HG02885 (cell line): ENCODE results near the gene GPR183.

ENCODE experiments used
- ATAC-seq: cut with Tn5 transposase; IDR thresholded peaks from one replicate; pipeline ENCODE4 v1.9.1; 2021; ENCODE audit warnings: mild to moderate bottlenecking; ENCODE audit not compliant: unreplicated experiment, poor library complexity

GPR183 gene

GRCh38 chr13:99339736-99340397, 32.7 kb upstream of the GPR183 start:
- ATAC-seq, result no peak

DNA sequence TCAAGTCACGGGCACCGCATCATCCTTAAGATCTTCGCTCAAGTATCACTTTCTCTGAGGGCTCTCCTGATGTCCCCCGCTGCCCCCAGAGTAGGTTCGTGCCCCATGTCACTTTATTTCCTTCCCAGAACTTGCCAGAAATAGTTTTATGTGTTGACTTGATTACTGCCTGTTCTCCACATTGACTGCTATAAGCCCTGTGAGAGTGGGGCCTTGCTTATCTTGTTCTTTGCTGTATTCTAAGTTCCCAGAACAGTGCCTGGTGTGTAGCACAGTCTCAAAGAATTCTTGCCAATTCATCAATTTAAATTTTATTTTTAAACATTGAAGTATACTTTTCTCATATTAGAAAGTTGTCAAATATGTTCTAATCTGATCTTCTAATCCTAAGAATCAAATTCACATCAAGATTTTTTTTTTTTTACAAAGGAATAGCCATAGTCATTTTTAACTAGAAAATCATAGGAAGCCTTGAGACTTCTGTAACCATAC, 32.1 kb upstream of the GPR183 start:
- no peak for ATAC-seq

DNA sequence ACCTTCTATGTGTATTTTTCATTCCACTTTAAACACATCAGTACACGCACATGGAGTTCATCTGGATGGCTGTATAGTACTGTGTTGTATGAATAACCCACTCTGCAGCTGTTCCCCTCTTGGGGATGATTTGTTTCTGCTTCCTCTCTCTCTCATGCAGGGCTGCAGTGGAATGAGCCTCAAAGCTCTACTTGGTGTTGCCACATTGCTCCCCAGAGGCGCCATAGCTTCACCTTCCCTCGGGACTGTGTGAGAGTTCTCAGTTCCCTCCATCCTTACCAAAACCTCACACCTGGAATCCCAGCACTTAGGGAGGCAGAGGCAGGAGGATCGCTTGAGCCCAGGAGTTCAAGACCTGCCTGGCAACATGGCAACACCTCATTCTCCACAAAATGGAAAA, 28.4 kb upstream of the GPR183 start:
- peak; percentile 77 for ATAC-seq

GRCh38 chr13:99335087-99335486, 27.9 kb upstream of the GPR183 start:
- no peak for ATAC-seq

- ATAC-seq, result no peak
Observed at GRCh38 chr13:99334221-99334620, 27.0 kb upstream of the GPR183 start.

- ATAC-seq, result no peak
Observed at GRCh38 chr13:99332456-99332855, 25.3 kb upstream of the GPR183 start.

- peak; percentile 84 for ATAC-seq
Observed at GRCh38 chr13:99331881-99332293, 24.7 kb upstream of the GPR183 start.

DNA sequence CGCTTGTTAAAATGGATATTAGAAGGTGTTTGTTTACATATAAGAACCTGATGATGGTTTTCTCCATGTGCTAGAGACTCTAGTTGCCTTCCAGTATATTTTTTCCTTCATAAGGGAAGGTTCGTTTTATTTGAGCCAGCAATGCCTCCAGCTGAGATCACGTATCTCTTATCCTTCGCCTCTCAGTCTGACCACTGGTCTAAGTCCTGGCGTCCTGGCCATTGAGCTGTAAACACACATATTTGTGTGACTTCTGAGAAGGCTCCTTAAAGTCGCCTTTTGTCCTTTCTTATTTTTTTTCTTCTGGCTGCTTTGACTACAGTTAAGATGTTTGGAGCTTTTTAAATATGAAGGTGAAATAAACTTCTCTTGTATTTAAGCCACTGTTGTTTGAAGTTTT, 23.7 kb upstream of the GPR183 start:
- ATAC-seq, result no peak

- ATAC-seq, result no peak
Observed at GRCh38 chr13:99329477-99329876, 22.3 kb upstream of the GPR183 start.

DNA sequence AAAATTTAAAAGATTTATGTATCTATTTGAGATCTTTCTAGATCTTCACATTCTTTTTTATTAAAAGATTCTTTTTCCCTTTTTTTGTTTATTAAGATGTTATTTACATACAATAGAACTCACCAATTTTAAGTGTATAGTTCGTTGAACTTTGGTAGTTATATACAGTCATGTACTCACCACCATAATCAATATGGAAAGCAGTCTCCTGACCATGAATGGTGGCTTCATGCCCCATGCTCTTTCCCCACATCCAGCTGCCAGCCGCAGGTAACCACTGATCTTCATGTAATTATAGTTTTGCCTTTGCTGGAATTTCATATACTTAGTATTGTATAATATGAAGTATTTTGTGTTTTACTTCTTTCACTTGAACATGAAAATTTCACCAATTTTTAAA, 20.6 kb upstream of the GPR183 start:
- ATAC-seq, result no peak

DNA sequence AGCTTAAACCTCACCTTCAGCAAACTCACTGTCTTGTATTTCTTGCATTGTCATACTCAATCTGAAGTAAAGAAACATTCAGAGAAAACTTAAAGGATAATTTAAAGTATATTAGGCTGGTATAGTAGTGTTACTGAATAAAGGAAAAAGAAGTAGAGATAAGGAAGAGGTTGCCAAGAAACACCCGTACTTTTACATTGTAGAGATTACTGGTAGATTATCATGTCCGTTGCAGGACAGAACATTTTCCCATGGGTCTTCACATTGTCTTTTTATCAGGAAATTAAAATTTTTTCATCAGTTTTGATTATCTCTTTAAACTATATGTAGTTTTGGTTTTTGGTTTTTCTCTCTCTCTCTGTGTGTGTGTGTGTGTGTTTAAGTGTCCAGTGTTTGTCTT, 19.9 kb upstream of the GPR183 start:
- ATAC-seq, result no peak

DNA sequence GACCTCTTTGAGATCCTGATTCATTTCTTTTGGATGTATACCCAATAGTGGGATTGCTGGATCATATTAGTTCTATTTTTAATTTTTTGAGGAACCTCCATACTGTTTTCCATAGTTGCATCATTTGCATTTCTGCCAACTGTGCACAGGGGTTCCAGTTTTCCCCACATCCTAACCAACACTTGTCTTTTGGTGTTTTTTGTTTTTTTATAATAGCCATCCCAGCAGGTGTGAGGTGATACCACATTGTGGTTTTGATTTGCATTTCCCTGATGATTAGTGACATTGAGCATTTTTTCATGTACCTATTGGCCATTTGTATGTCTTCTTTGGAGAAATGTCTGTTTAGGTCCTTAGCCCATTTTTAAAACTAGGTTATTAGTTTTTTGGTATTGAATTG, 18.8 kb upstream of the GPR183 start:
- ATAC-seq, result no peak

DNA sequence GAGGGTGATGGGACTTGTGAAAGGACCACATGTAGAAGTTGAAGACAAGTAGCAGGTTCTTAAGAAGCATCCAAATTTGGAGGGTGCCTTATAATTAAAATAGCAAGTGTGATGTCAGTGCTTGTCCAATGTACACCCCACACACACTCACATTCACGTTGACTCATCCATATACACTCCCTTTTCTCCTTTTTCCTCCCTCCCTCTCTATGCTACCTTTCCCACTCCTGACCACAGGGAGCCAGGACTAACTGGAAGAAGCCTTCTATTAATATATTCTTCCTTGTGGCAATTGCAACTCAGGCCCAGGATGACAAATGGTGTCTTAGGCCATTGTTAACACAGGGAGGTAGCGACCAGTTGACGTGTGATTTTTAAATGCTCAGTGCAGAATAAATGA, 16.3 kb upstream of the GPR183 start:
- ATAC-seq, result no peak

DNA sequence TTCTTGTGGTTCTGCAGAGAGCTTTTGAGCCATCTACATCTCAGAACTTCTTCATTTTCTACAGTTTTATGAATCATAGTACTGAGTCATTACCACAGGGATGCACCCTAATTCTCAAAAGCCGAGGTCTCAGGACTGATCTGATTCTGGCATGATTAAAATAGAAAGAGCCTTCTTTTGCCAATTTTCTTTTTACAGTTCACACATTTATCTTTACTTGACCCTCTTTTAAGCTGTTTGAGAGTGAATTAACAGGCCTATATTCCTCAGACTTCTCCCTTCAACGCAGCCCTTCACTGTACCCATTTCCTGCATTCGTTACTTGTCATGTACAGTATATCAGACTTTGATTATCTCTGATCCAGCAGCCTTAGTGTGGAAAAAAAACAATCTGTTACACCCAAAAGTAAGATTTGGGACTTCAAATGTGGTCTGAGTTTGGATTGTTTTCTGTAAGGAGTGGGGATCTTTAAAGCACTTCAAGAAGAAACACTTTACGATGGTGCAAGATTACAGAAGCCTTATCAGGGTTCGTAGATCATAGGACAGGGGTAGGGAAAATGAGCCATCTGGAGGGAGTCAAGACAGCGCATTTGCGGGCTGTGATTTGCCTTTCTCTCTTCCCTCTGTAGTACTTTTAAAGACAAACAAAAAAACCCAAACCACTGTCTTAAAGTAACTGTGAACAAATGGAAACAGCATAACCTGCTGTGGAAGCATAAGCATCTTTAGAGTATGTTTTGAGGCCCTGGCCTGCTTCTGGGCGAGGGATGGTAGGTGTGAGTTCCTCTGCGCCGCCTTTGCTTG, 15.3 kb upstream of the GPR183 start:
- peak; percentile 92 for ATAC-seq

GRCh38 chr13:99321709-99322108, 14.5 kb upstream of the GPR183 start:
- ATAC-seq, result no peak

- ATAC-seq, result no peak
Observed at GRCh38 chr13:99320693-99321481, 13.7 kb upstream of the GPR183 start.

GRCh38 chr13:99316657-99317256, 9.6 kb upstream of the GPR183 start:
- ATAC-seq, result no peak

- no peak for ATAC-seq
Observed at GRCh38 chr13:99316224-99316623, 9.0 kb upstream of the GPR183 start.

GRCh38 chr13:99315186-99315585, 8.0 kb upstream of the GPR183 start:
- no peak for ATAC-seq

GRCh38 chr13:99314640-99315176, 7.5 kb upstream of the GPR183 start:
- no peak for ATAC-seq
